WTC11 (cell line): ENCODE data around the gene TRAF3IP3. TPM values are rescaled to one million over a fixed set of nuclear protein-coding genes. Genes with fewer than 3 reads are reported as not detected.

ENCODE experiments used
- ATAC-seq: fragments of 200-7000 bp; cut with Tn5 transposase; 2 replicates; pipeline ENCODE4 v1.10.0; 2021; ENCODE audit warnings: mild to moderate bottlenecking, moderate library complexity
- CTCF ChIA-PET: fragments of 300-600 bp; sonication (Branson Sonifier 250); formaldehyde crosslinking; loops from one replicate; lab custom pipeline; 2021; ENCODE audit warnings: antibody characterized with exemption; lab: Charles Lee
- POLR2A ChIA-PET: fragments of 350-600 bp; sonication (Branson Sonifier 250); formaldehyde crosslinking; loops from one replicate; lab custom pipeline; 2021; ENCODE audit warnings: antibody characterized with exemption; lab: Charles Lee
- DNase-seq: peaks from one replicate; pipeline ENCODE4 v3.0.0; 2021; ENCODE audit warnings: low spot score
- H3K27ac Mint-ChIP-seq: 2 replicates; pipeline ENCODE4 v1.8.0; 2021; ENCODE audit warnings: mixed read lengths
- H3K27me3 Mint-ChIP-seq: 2 replicates; pipeline ENCODE4 v1.8.0; 2021; ENCODE audit warnings: low read depth, mild to moderate bottlenecking, moderate library complexity, mixed read lengths
- H3K36me3 Mint-ChIP-seq: 2 replicates; pipeline ENCODE4 v1.8.0; 2021; ENCODE audit warnings: mixed read lengths
- H3K4me1 Mint-ChIP-seq: 2 replicates; pipeline ENCODE4 v1.8.0; 2022; ENCODE audit warnings: mixed read lengths
- H3K4me3 Mint-ChIP-seq: 2 replicates; pipeline ENCODE4 v1.8.0; 2021; ENCODE audit warnings: mild to moderate bottlenecking, moderate library complexity, mixed read lengths
- H3K9me3 Mint-ChIP-seq: 2 replicates; pipeline ENCODE4 v1.8.0; 2021; ENCODE audit warnings: mixed read lengths
- ATF1 ChIP-seq: sonication (generic); formaldehyde crosslinking; IDR thresholded peaks from 2 replicates; pipeline ENCODE4 v1.8.1; 2023; ENCODE audit warnings: mild to moderate bottlenecking, moderate library complexity, missing genetic modification reagents
- ESRRA ChIP-seq: sonication (generic); formaldehyde crosslinking; IDR thresholded peaks from 2 replicates; pipeline ENCODE4 v1.8.1; 2022; ENCODE audit warnings: mild to moderate bottlenecking, missing genetic modification reagents, borderline replicate concordance
- FOXK1 ChIP-seq: sonication (generic); formaldehyde crosslinking; IDR thresholded peaks from 2 replicates; pipeline ENCODE4 v1.8.0; 2022; ENCODE audit warnings: mild to moderate bottlenecking, moderate library complexity, missing genetic modification reagents
- GRHL2 ChIP-seq: fragments of 250-450 bp; sonication (Bioruptor Pico); IDR thresholded peaks from 2 replicates; pipeline ENCODE4 v1.8.0; 2022; ENCODE audit warnings: mild to moderate bottlenecking, moderate library complexity; ENCODE audit not compliant: insufficient replicate concordance, severe bottlenecking
- HMGA2 ChIP-seq: fragments of 250-450 bp; sonication (Bioruptor Pico); IDR thresholded peaks from 2 replicates; pipeline ENCODE4 v1.4.0; 2021; ENCODE audit warnings: mild to moderate bottlenecking, moderate library complexity
- JAZF1 ChIP-seq: fragments of 250-450 bp; sonication (Bioruptor Pico); IDR thresholded peaks from 2 replicates; pipeline ENCODE4 v1.9.0; 2021; ENCODE audit warnings: moderate library complexity, mild to moderate bottlenecking, inconsistent platforms
- KAT7 ChIP-seq: sonication (generic); formaldehyde crosslinking; IDR thresholded peaks from 2 replicates; pipeline ENCODE4 v1.8.1; 2023; ENCODE audit warnings: missing genetic modification reagents, mild to moderate bottlenecking, borderline replicate concordance
- MXD4 ChIP-seq: fragments of 250-450 bp; sonication (Bioruptor Pico); IDR thresholded peaks from 2 replicates; pipeline ENCODE4 v1.8.0; 2021; ENCODE audit warnings: mild to moderate bottlenecking, moderate library complexity, borderline replicate concordance
- NR1H2 ChIP-seq: sonication (generic); formaldehyde crosslinking; IDR thresholded peaks from 2 replicates; pipeline ENCODE4 v1.9.0; 2021; ENCODE audit warnings: mild to moderate bottlenecking, moderate library complexity, missing genetic modification reagents
- RELA ChIP-seq: sonication (generic); formaldehyde crosslinking; IDR thresholded peaks from 2 replicates; pipeline ENCODE4 v1.8.1; 2022; ENCODE audit warnings: missing genetic modification reagents, mild to moderate bottlenecking, borderline replicate concordance
- TEAD1 ChIP-seq: sonication (generic); formaldehyde crosslinking; IDR thresholded peaks from 2 replicates; pipeline ENCODE4 v1.8.0; 2022; ENCODE audit warnings: mild to moderate bottlenecking, missing genetic modification reagents
- ZNF232 ChIP-seq: sonication (generic); formaldehyde crosslinking; IDR thresholded peaks from 2 replicates; pipeline ENCODE4 v1.8.0; 2022; ENCODE audit warnings: mild to moderate bottlenecking, missing genetic modification reagents
- ZNF317 ChIP-seq: sonication (generic); formaldehyde crosslinking; IDR thresholded peaks from 2 replicates; pipeline ENCODE4 v1.8.1; 2023; ENCODE audit warnings: low read depth, mild to moderate bottlenecking, moderate library complexity, missing genetic modification reagents, borderline replicate concordance
- total RNA-seq: library from RNA; stranded (reverse); gene quantifications from 3 replicates; pipeline ENCODE4 v1.2.3, GENCODE V29; 2021
- TF ChIP-seq, protein P1 (sequence below): sonication (generic); formaldehyde crosslinking; IDR thresholded peaks from 2 replicates; pipeline ENCODE4 v1.8.1; 2023; ENCODE audit warnings: mild to moderate bottlenecking, missing genetic modification reagents, borderline replicate concordance
- TF ChIP-seq, protein P2 (sequence below): sonication (generic); formaldehyde crosslinking; IDR thresholded peaks from 2 replicates; pipeline ENCODE4 v1.8.1; 2022; ENCODE audit warnings: mild to moderate bottlenecking, moderate library complexity, missing genetic modification reagents
- TF ChIP-seq, protein P3 (sequence below): sonication (generic); formaldehyde crosslinking; IDR thresholded peaks from 2 replicates; pipeline ENCODE4 v1.8.1; 2022; ENCODE audit warnings: low read depth, mild to moderate bottlenecking, moderate library complexity, missing genetic modification reagents, borderline replicate concordance
- TF ChIP-seq, protein P4 (sequence below): sonication (generic); formaldehyde crosslinking; IDR thresholded peaks from 2 replicates; pipeline ENCODE4 v1.8.0; 2022; ENCODE audit warnings: mild to moderate bottlenecking, missing genetic modification reagents
- TF ChIP-seq, protein P5 (sequence below): fragments of 250-450 bp; sonication (Bioruptor Pico); IDR thresholded peaks from 2 replicates; pipeline ENCODE4 v2.1.2; 2022; ENCODE audit warnings: mild to moderate bottlenecking, moderate library complexity
- TF ChIP-seq, protein P6 (sequence below): sonication (generic); formaldehyde crosslinking; IDR thresholded peaks from 2 replicates; pipeline ENCODE4 v1.8.1; 2023; ENCODE audit warnings: mild to moderate bottlenecking, missing genetic modification reagents, moderate library complexity
- TF ChIP-seq, protein P7 (sequence below): fragments of 250-450 bp; sonication (Bioruptor Pico); IDR thresholded peaks from 2 replicates; pipeline ENCODE4 v1.9.0; 2021; ENCODE audit warnings: mild to moderate bottlenecking, borderline replicate concordance

The TRAF3IP3 gene
- total RNA-seq, 1 experiment from 2014 or later = 0.74 TPM

DNA sequence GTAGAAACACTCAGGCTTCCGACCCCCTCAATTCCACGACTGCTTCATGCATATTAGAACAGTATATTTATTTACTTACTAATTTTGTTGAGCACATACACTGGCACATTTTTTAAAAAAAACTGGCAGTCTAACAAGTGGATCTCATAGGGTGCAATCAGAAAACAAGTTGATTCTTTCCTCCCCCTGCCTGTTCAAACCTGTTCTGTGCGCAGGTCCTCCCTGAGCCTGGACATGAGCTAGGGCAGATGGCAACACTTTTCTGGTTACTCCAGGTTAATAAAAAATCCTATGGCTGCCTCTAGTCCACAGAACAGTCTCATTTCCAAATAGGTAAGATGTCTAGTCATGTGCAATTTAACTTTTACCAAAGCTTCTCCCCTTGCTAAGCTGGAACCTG is 32.6 kb upstream of the TRAF3IP3 start:
- no peaks in the 10 kb centered on the region for H3K36me3 Mint-ChIP-seq
- H3K4me3 Mint-ChIP-seq = no peak overlapping the region

DNA sequence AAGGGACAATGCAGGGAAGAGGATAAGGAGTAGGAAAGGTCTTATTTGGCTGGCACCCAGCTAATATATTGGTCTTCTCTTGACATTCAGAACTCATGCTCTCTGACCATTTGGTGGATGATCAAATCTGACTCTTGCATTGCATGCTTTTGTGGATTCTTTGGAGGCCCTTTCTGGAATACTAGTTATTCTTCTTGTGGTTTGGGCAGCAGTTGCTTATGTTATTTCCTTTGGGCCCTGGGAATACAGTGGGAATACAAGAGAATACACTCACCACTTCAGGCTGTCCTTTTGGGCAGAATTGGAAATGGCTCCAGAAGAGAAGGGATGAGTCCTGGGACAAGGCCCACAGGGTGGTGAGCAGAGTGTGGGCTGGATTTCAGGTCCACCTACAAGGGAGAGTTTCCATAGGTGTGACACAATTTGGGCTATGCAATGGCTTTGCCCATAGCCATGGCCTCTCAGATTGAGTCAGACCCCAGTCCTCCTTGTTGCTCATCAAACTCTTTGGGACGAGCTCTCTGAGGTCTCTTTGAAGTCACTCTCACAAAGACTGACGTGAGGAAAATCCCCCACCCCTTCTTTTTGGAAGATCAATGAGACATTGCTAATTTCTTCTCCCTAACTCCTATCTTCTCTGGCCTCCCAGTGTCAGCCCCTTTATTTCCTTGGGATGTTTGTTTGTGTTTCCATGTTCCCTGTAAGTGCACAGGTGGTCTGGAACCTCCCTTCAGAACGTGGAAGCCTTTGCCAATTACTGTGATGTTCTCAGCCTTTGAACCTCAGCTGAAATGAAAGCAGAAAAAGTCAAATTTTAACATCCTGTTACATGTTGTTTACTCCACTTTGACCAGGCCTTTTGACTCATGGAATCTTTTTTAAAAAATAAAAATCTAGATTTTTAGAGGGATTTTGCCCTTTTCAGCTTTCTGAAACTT is 31.8 kb upstream of the TRAF3IP3 start:
- Mint-ChIP-seq H3K9me3 (no peaks in the 10 kb centered on the region), H3K27ac (no peak overlapping the region), H3K36me3 (no peaks in the 10 kb centered on the region), H3K27me3 (no peaks in the 10 kb centered on the region), H3K4me1 (no peaks in the 10 kb centered on the region), H3K4me3 (no peak overlapping the region)
- TF ChIP-seq, protein P1, sequence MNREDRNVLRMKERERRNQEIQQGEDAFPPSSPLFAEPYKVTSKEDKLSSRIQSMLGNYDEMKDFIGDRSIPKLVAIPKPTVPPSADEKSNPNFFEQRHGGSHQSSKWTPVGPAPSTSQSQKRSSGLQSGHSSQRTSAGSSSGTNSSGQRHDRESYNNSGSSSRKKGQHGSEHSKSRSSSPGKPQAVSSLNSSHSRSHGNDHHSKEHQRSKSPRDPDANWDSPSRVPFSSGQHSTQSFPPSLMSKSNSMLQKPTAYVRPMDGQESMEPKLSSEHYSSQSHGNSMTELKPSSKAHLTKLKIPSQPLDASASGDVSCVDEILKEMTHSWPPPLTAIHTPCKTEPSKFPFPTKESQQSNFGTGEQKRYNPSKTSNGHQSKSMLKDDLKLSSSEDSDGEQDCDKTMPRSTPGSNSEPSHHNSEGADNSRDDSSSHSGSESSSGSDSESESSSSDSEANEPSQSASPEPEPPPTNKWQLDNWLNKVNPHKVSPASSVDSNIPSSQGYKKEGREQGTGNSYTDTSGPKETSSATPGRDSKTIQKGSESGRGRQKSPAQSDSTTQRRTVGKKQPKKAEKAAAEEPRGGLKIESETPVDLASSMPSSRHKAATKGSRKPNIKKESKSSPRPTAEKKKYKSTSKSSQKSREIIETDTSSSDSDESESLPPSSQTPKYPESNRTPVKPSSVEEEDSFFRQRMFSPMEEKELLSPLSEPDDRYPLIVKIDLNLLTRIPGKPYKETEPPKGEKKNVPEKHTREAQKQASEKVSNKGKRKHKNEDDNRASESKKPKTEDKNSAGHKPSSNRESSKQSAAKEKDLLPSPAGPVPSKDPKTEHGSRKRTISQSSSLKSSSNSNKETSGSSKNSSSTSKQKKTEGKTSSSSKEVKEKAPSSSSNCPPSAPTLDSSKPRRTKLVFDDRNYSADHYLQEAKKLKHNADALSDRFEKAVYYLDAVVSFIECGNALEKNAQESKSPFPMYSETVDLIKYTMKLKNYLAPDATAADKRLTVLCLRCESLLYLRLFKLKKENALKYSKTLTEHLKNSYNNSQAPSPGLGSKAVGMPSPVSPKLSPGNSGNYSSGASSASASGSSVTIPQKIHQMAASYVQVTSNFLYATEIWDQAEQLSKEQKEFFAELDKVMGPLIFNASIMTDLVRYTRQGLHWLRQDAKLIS (CRISPR knock-in tag) = no peak
- TF ChIP-seq KAT7 (no peak), GRHL2 (no peak), MXD4 (CRISPR knock-in tag) (no peak), JAZF1 (CRISPR knock-in tag) (no peak)
- DNase-seq (no peak), ATAC-seq (no peak)
- ChIA-PET CTCF (no interaction called here), POLR2A (no interaction called here)

More for the DNA sequence above, 32.6 kb upstream of the TRAF3IP3 start:
- no peaks in the 10 kb centered on the region for H3K4me1 Mint-ChIP-seq
- ATAC-seq (no peak), DNase-seq (no peak)
- no peaks in the 10 kb centered on the region for H3K27me3 Mint-ChIP-seq
- no peak overlapping the region for H3K27ac Mint-ChIP-seq
- no peaks in the 10 kb centered on the region for H3K9me3 Mint-ChIP-seq
- TF ChIP-seq TEAD1 (CRISPR knock-in tag) (no peak), ZNF232 (no peak), FOXK1 (CRISPR knock-in tag) (no peak), ATF1 (no peak), RELA (CRISPR knock-in tag) (no peak), NR1H2 (no peak), HMGA2 (CRISPR knock-in tag) (no peak), ESRRA (CRISPR knock-in tag) (no peak), ZNF317 (CRISPR knock-in tag) (no peak)
- TF ChIP-seq, protein P2, sequence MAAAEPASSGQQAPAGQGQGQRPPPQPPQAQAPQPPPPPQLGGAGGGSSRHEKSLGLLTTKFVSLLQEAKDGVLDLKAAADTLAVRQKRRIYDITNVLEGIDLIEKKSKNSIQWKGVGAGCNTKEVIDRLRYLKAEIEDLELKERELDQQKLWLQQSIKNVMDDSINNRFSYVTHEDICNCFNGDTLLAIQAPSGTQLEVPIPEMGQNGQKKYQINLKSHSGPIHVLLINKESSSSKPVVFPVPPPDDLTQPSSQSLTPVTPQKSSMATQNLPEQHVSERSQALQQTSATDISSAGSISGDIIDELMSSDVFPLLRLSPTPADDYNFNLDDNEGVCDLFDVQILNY (CRISPR knock-in tag) = no peak
- TF ChIP-seq, protein P3, sequence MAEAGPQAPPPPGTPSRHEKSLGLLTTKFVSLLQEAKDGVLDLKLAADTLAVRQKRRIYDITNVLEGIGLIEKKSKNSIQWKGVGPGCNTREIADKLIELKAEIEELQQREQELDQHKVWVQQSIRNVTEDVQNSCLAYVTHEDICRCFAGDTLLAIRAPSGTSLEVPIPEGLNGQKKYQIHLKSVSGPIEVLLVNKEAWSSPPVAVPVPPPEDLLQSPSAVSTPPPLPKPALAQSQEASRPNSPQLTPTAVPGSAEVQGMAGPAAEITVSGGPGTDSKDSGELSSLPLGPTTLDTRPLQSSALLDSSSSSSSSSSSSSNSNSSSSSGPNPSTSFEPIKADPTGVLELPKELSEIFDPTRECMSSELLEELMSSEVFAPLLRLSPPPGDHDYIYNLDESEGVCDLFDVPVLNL (CRISPR knock-in tag) = no peak
- TF ChIP-seq, protein P4, sequence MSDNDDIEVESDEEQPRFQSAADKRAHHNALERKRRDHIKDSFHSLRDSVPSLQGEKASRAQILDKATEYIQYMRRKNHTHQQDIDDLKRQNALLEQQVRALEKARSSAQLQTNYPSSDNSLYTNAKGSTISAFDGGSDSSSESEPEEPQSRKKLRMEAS (CRISPR knock-in tag) = no peak
- TF ChIP-seq, protein P5, sequence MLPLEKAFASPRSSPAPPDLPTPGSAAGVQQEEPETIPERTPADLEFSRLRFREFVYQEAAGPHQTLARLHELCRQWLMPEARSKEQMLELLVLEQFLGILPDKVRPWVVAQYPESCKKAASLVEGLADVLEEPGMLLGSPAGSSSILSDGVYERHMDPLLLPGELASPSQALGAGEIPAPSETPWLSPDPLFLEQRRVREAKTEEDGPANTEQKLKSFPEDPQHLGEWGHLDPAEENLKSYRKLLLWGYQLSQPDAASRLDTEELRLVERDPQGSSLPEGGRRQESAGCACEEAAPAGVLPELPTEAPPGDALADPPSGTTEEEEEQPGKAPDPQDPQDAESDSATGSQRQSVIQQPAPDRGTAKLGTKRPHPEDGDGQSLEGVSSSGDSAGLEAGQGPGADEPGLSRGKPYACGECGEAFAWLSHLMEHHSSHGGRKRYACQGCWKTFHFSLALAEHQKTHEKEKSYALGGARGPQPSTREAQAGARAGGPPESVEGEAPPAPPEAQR (CRISPR knock-in tag) = no peak
- TF ChIP-seq, protein P6, sequence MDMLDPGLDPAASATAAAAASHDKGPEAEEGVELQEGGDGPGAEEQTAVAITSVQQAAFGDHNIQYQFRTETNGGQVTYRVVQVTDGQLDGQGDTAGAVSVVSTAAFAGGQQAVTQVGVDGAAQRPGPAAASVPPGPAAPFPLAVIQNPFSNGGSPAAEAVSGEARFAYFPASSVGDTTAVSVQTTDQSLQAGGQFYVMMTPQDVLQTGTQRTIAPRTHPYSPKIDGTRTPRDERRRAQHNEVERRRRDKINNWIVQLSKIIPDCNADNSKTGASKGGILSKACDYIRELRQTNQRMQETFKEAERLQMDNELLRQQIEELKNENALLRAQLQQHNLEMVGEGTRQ (CRISPR knock-in tag) = no peak
- TF ChIP-seq, protein P7, sequence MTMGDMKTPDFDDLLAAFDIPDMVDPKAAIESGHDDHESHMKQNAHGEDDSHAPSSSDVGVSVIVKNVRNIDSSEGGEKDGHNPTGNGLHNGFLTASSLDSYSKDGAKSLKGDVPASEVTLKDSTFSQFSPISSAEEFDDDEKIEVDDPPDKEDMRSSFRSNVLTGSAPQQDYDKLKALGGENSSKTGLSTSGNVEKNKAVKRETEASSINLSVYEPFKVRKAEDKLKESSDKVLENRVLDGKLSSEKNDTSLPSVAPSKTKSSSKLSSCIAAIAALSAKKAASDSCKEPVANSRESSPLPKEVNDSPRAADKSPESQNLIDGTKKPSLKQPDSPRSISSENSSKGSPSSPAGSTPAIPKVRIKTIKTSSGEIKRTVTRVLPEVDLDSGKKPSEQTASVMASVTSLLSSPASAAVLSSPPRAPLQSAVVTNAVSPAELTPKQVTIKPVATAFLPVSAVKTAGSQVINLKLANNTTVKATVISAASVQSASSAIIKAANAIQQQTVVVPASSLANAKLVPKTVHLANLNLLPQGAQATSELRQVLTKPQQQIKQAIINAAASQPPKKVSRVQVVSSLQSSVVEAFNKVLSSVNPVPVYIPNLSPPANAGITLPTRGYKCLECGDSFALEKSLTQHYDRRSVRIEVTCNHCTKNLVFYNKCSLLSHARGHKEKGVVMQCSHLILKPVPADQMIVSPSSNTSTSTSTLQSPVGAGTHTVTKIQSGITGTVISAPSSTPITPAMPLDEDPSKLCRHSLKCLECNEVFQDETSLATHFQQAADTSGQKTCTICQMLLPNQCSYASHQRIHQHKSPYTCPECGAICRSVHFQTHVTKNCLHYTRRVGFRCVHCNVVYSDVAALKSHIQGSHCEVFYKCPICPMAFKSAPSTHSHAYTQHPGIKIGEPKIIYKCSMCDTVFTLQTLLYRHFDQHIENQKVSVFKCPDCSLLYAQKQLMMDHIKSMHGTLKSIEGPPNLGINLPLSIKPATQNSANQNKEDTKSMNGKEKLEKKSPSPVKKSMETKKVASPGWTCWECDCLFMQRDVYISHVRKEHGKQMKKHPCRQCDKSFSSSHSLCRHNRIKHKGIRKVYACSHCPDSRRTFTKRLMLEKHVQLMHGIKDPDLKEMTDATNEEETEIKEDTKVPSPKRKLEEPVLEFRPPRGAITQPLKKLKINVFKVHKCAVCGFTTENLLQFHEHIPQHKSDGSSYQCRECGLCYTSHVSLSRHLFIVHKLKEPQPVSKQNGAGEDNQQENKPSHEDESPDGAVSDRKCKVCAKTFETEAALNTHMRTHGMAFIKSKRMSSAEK (CRISPR knock-in tag) = no peak
- ChIA-PET CTCF (no interaction called here), POLR2A (no interaction called here)
